ENCODE measurements around the gene NDUFS1. TPM values are rescaled to one million over a fixed set of nuclear protein-coding genes. Genes with fewer than 3 reads are reported as not detected.

NDUFS1 gene
- total and polyA plus RNA-seq, 9 of the 15 experiments (the other 6 are each of a cell fraction or from before 2014, with no cell fraction given): 75.0 to 130 (median 91.5) TPM

DNA sequence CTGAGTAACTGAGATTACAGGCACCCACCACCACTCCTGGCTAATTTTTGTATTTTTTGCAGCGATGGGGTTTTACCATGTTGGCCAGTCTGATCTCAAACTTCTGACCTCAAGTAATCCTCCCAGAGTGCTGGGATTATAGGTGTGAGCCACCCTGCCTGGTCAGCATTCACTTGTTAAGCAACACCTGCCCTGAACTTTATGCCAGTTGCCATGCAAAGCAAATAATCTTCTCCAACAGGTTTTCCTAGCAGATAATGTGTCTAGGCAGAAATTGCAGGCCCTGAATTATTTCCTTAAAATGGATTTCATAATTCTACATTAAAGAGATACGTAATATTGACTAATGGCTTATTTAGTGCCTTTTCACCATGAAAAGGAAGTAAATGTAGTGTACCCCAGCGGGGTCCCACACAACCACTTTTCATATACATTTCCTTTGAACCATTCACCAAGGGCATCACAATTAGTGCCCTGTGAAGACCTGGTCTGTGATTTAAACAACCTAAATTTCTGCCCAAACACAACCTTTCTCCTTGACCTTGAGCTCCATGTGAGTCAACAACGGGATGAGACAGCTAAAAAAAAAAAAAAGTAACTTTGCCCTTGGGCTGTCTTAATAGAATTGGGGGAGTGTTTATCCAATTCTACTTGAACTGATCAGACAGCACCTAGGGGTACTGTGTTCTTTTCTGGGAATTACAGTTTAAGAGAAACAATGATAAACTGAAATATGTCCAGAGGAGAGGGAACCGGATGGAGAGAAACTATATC, 42.0 kb upstream of the NDUFS1 start:
- no peak overlapping the region for H3K9ac ChIP-seq (ENCODE audit: insufficient read depth in 1 of 2, low read depth in 2 of 2, low read length in 2 of 2)
- H3K4me1 ChIP-seq (replicated peaks in 1 of 2; ENCODE audit: control insufficient read depth in 2 of 2, insufficient read depth in 2 of 2, low read length in 2 of 2): no peaks in the 10 kb centered on the region; a peak in 1 of 5 replicates
- H3K27ac ChIP-seq (ENCODE audit: extremely low read depth, low read depth, low read length): no peak overlapping the region
- peaks cover 0 to 16% of the 10 kb centered on the region in 2 experiments; a peak in 3 of 5 replicates for H3K27me3 ChIP-seq (ENCODE audit: control insufficient read depth in 2 of 2, insufficient read depth in 2 of 2, low read length in 2 of 2)
- TF ChIP-seq, protein P1, sequence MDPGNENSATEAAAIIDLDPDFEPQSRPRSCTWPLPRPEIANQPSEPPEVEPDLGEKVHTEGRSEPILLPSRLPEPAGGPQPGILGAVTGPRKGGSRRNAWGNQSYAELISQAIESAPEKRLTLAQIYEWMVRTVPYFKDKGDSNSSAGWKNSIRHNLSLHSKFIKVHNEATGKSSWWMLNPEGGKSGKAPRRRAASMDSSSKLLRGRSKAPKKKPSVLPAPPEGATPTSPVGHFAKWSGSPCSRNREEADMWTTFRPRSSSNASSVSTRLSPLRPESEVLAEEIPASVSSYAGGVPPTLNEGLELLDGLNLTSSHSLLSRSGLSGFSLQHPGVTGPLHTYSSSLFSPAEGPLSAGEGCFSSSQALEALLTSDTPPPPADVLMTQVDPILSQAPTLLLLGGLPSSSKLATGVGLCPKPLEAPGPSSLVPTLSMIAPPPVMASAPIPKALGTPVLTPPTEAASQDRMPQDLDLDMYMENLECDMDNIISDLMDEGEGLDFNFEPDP (CRISPR knock-in tag; IDR thresholded peaks at IDR 0.05): no peak
- TF ChIP-seq BRD9 (IDR thresholded peaks at IDR 0.05; ENCODE audit: low read depth, partially characterized antibody) (no peak), MIER1 (IDR thresholded peaks at IDR 0.05; ENCODE audit: low read depth) (no peak), NR2C2 (CRISPR knock-in tag; IDR thresholded peaks at IDR 0.05) (no peak), NR2C2 (tag; IDR thresholded peaks at IDR 0.05) (no peak), ZNF766 (CRISPR knock-in tag; conservative IDR thresholded peaks at IDR 0.05) (no peak), MTF1 (CRISPR knock-in tag; IDR thresholded peaks at IDR 0.05; ENCODE audit: borderline replicate concordance) (no peak), ZNF282 (CRISPR knock-in tag; IDR thresholded peaks at IDR 0.05) (no peak), HNRNPK (IDR thresholded peaks at IDR 0.05; ENCODE audit: low read depth, low read length, poor library complexity, severe bottlenecking) (no peak)
- TF ChIP-seq, protein P2, sequence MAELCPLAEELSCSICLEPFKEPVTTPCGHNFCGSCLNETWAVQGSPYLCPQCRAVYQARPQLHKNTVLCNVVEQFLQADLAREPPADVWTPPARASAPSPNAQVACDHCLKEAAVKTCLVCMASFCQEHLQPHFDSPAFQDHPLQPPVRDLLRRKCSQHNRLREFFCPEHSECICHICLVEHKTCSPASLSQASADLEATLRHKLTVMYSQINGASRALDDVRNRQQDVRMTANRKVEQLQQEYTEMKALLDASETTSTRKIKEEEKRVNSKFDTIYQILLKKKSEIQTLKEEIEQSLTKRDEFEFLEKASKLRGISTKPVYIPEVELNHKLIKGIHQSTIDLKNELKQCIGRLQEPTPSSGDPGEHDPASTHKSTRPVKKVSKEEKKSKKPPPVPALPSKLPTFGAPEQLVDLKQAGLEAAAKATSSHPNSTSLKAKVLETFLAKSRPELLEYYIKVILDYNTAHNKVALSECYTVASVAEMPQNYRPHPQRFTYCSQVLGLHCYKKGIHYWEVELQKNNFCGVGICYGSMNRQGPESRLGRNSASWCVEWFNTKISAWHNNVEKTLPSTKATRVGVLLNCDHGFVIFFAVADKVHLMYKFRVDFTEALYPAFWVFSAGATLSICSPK (IDR thresholded peaks at IDR 0.05; ENCODE audit: borderline replicate concordance): no peak
- WGBS (ENCODE audit: insufficient coverage, low coverage, missing lambda C conversion rate): 14% methylated on average over 5 of the region's 5 CpGs
- DNase-seq (ENCODE audit: extremely low read depth in 1 of 4, low spot score in 3 of 4): no peak
- POLR2A ChIA-PET: no interaction called here
- CTCF ChIA-PET (ENCODE audit: low intra/inter-chr PET ratio): no interaction called here
- in situ Hi-C loops (cut with MboI) (no loop called here), intact Hi-C loops (cut with micrococcal nuclease) (no loop called here)
- H3K79me2 ChIP-seq (ENCODE audit: control insufficient read depth, insufficient read depth, low read length): no peaks in the 10 kb centered on the region
- H2AFZ ChIP-seq (ENCODE audit: low read depth, low read length): no peak overlapping the region
- no peaks in the 10 kb centered on the region for H3K9me3 ChIP-seq (replicated peaks; ENCODE audit: control insufficient read depth, insufficient read depth, low read depth, low read length)
- BruUV-seq (replicated peaks): no TSS peak
- H4K20me1 ChIP-seq (replicated peaks; ENCODE audit: control insufficient read depth, insufficient read depth, low read length): no peaks in the 10 kb centered on the region
- H3K4me2 ChIP-seq (ENCODE audit: insufficient read depth, low read length): no peak overlapping the region
- no peak overlapping the region for H3K4me3 ChIP-seq
- FAIRE-seq: no peak
- no peaks in the 10 kb centered on the region for H3K9me1 ChIP-seq (ENCODE audit: control insufficient read depth, insufficient read depth, low read length)
- no peaks in the 10 kb centered on the region for H3K36me3 ChIP-seq (ENCODE audit: control insufficient read depth, insufficient read depth, low read length)
- no peak for ATAC-seq

Data from K562 (cell line).